IPS DF 6.9 (cell line): ENCODE data around the gene ANKRD31.
"Not testable (repeated sequence)": the region's sequence is repeated elsewhere in the genome, so short reads cannot be mapped to it uniquely, and the experiment has no call there.

ENCODE experiments used
- DNase-seq: peaks from one replicate; pipeline ENCODE4 v3.0.0-alpha.2; 2013; ENCODE audit warnings: low read depth, low spot score
- H3K27ac ChIP-seq: one replicate; pipeline ENCODE4 v1.5.1; 2013; ENCODE audit warnings: low read length, control low read depth
- H3K27me3 ChIP-seq: 2 replicates; pipeline ENCODE4 v1.6.1; 2013; ENCODE audit warnings: mild to moderate bottlenecking, low read length; ENCODE audit not compliant: control insufficient read depth, insufficient read depth
- H3K36me3 ChIP-seq: 2 replicates; pipeline ENCODE4 v1.6.1; 2013; ENCODE audit warnings: low read length; ENCODE audit not compliant: control insufficient read depth, insufficient read depth
- H3K4me1 ChIP-seq: 2 replicates; pipeline ENCODE4 v1.6.1; 2013; ENCODE audit warnings: low read length; ENCODE audit not compliant: control insufficient read depth, insufficient read depth
- H3K4me3 ChIP-seq: 2 replicates; pipeline ENCODE4 v1.5.1; 2013; ENCODE audit warnings: mild to moderate bottlenecking, low read length
- H3K9me3 ChIP-seq: 2 replicates; pipeline ENCODE4 v1.6.1; 2013; ENCODE audit warnings: low read length, inconsistent platforms; ENCODE audit not compliant: control insufficient read depth, insufficient read depth
- WGBS: extraction: QIAGEN DNeasy Blood & Tissue Kit; methylation state at CpG from one replicate; pipeline ENCODE4 v1.1.7; 2013; ENCODE audit warnings: mixed read lengths, missing lambda C conversion rate; ENCODE audit not compliant: insufficient read length, insufficient coverage; 5-methylcytosine and 5-hydroxymethylcytosine counted together

The ANKRD31 gene

GRCh38 chr5:75274486-75274885 is 37.8 kb upstream of the ANKRD31 start:
- peaks cover 3% of the 10 kb centered on the region; the same call in 1 of the 2 replicates for H3K36me3 ChIP-seq
- no peak for DNase-seq
- no peaks in the 10 kb centered on the region; the same call in 1 of the 2 replicates for H3K9me3 ChIP-seq
- H3K4me3 ChIP-seq: no peak overlapping the region
- peaks cover 5% of the 10 kb centered on the region for H3K4me1 ChIP-seq
- H3K27me3 ChIP-seq: no peaks in the 10 kb centered on the region
- no peak overlapping the region for H3K27ac ChIP-seq
- WGBS: no CpG with 5 or more reads among the region's 1 CpG

- not testable (repeated sequence) for H3K4me1 ChIP-seq, H3K36me3 ChIP-seq, H3K9me3 ChIP-seq, H3K27me3 ChIP-seq, DNase-seq, H3K27ac ChIP-seq, H3K4me3 ChIP-seq
- no CpG with 5 or more reads among the region's 31 CpGs for WGBS
Measured at GRCh38 chr5:75270605-75271004, 33.9 kb upstream of the ANKRD31 start.

GRCh38 chr5:75265731-75266130 is 29.1 kb upstream of the ANKRD31 start:
- Histone ChIP-seq H3K4me3 (no peak overlapping the region), H3K4me1 (no peaks in the 10 kb centered on the region), H3K9me3 (no peaks in the 10 kb centered on the region), H3K27ac (no peak overlapping the region), H3K27me3 (no peaks in the 10 kb centered on the region), H3K36me3 (no peaks in the 10 kb centered on the region)
- no CpG with 5 or more reads among the region's 2 CpGs for WGBS
- DNase-seq: no peak

- no peaks in the 10 kb centered on the region for H3K4me1 ChIP-seq
- H3K4me3 ChIP-seq: no peak overlapping the region
- WGBS: no CpG with 5 or more reads among the region's 3 CpGs
- no peaks in the 10 kb centered on the region for H3K9me3 ChIP-seq
- DNase-seq: no peak
- no peak overlapping the region for H3K27ac ChIP-seq
- H3K36me3 ChIP-seq: no peaks in the 10 kb centered on the region
- no peaks in the 10 kb centered on the region for H3K27me3 ChIP-seq
Measured at GRCh38 chr5:75262271-75262670, 25.6 kb upstream of the ANKRD31 start.

- Histone ChIP-seq H3K9me3 (no peaks in the 10 kb centered on the region), H3K27me3 (no peaks in the 10 kb centered on the region), H3K27ac (no peak overlapping the region), H3K36me3 (no peaks in the 10 kb centered on the region), H3K4me1 (no peaks in the 10 kb centered on the region), H3K4me3 (no peak overlapping the region)
- WGBS: no CpG with 5 or more reads among the region's 2 CpGs
- no peak for DNase-seq
Measured at GRCh38 chr5:75260708-75261107, 24.0 kb upstream of the ANKRD31 start.

GRCh38 chr5:75250452-75250851 is 13.8 kb upstream of the ANKRD31 start:
- H3K9me3 ChIP-seq, H3K27ac ChIP-seq, H3K36me3 ChIP-seq, H3K27me3 ChIP-seq, H3K4me3 ChIP-seq, DNase-seq, H3K4me1 ChIP-seq: not testable (repeated sequence)
- no CpG with 5 or more reads among the region's 4 CpGs for WGBS

- no peak overlapping the region for H3K4me3 ChIP-seq
- H3K4me1 ChIP-seq: no peaks in the 10 kb centered on the region
- H3K27me3 ChIP-seq: no peaks in the 10 kb centered on the region
- no peaks in the 10 kb centered on the region for H3K9me3 ChIP-seq
- no CpG with 5 or more reads among the region's 2 CpGs for whole genome bisulfite sequencing
- no peaks in the 10 kb centered on the region for H3K36me3 ChIP-seq
- DNase-seq: no peak
- H3K27ac ChIP-seq: no peak overlapping the region
Measured at GRCh38 chr5:75245023-75245422, 8.3 kb upstream of the ANKRD31 start.

GRCh38 chr5:75243510-75243909 is 6.8 kb upstream of the ANKRD31 start:
- no peaks in the 10 kb centered on the region for H3K9me3 ChIP-seq
- peaks cover 3% of the 10 kb centered on the region; the same call in 1 of the 2 replicates for H3K4me1 ChIP-seq
- H3K36me3 ChIP-seq: no peaks in the 10 kb centered on the region
- no peaks in the 10 kb centered on the region for H3K27me3 ChIP-seq
- H3K4me3 ChIP-seq: no peak overlapping the region
- no peak for DNase-seq
- H3K27ac ChIP-seq: no peak overlapping the region
- no CpG with 5 or more reads among the region's 5 CpGs for WGBS

GRCh38 chr5:75243100-75243499 is 6.4 kb upstream of the ANKRD31 start:
- H3K27me3 ChIP-seq: no peaks in the 10 kb centered on the region
- DNase-seq: no peak
- no peaks in the 10 kb centered on the region for H3K9me3 ChIP-seq
- peaks cover 3% of the 10 kb centered on the region; the same call in 1 of the 2 replicates for H3K4me1 ChIP-seq
- H3K36me3 ChIP-seq: no peaks in the 10 kb centered on the region
- no CpG with 5 or more reads among the region's 1 CpG for WGBS
- no peak overlapping the region for H3K4me3 ChIP-seq
- H3K27ac ChIP-seq: no peak overlapping the region

GRCh38 chr5:75242067-75242466 is 5.4 kb upstream of the ANKRD31 start:
- no peak overlapping the region for H3K4me3 ChIP-seq
- H3K9me3 ChIP-seq: no peaks in the 10 kb centered on the region
- no CpG with 5 or more reads among the region's 2 CpGs for WGBS
- H3K27me3 ChIP-seq: no peaks in the 10 kb centered on the region
- H3K27ac ChIP-seq: no peak overlapping the region
- H3K36me3 ChIP-seq: no peaks in the 10 kb centered on the region
- DNase-seq: no peak
- peaks cover 3% of the 10 kb centered on the region; the same call in 1 of the 2 replicates for H3K4me1 ChIP-seq

GRCh38 chr5:75239681-75240080 is 3.0 kb upstream of the ANKRD31 start:
- Histone ChIP-seq H3K4me3 (no peak overlapping the region), H3K27me3 (no peaks in the 10 kb centered on the region), H3K4me1 (peaks cover 5% of the 10 kb centered on the region; the same call in 1 of the 2 replicates), H3K9me3 (no peaks in the 10 kb centered on the region), H3K27ac (no peak overlapping the region), H3K36me3 (no peaks in the 10 kb centered on the region)
- no CpG with 5 or more reads among the region's 2 CpGs for WGBS
- no peak for DNase-seq
